ENCODE data around the gene SLC30A7. TPM values are rescaled to one million over a fixed set of nuclear protein-coding genes. Genes with fewer than 3 reads are reported as not detected.
A peak's percentile ranks its signal among the peaks of the same experiment; 100 is the strongest.

Gene SLC30A7
- total RNA-seq, 1 donor: 75.3 TPM

GRCh38 chr1:100903777-100904176 is 7.9 kb downstream of the SLC30A7 start:
- DNase-seq (ENCODE audit: low read depth): no peak

GRCh38 chr1:100904528-100904927 is 8.6 kb downstream of the SLC30A7 start:
- TF ChIP-seq CTCF (IDR thresholded peaks at IDR 0.05; ENCODE audit: insufficient read depth, low read length): no peak
- no peak for DNase-seq (ENCODE audit: low read depth)
- H3K4me3 ChIP-seq (ENCODE audit: low read depth, low read length): no peak overlapping the region

More at GRCh38 chr1:100903777-100904176, 7.9 kb downstream of the SLC30A7 start:
- no peak overlapping the region for H3K4me3 ChIP-seq (ENCODE audit: low read depth, low read length)
- TF ChIP-seq CTCF (IDR thresholded peaks at IDR 0.05; ENCODE audit: insufficient read depth, low read length): no peak

GRCh38 chr1:100905181-100905580 is 9.3 kb downstream of the SLC30A7 start:
- DNase-seq (ENCODE audit: low read depth): no peak
- H3K4me3 ChIP-seq (ENCODE audit: low read depth, low read length): no peak overlapping the region
- no peak for TF ChIP-seq CTCF (IDR thresholded peaks at IDR 0.05; ENCODE audit: insufficient read depth, low read length)

- no peak for DNase-seq (ENCODE audit: low read depth)
- no peak for TF ChIP-seq CTCF (IDR thresholded peaks at IDR 0.05; ENCODE audit: insufficient read depth, low read length)
- H3K4me3 ChIP-seq (ENCODE audit: low read depth, low read length): no peak overlapping the region
Observed at GRCh38 chr1:100907887-100908286, 12.0 kb downstream of the SLC30A7 start.

GRCh38 chr1:100909018-100909417 is 13.1 kb downstream of the SLC30A7 start:
- H3K4me3 ChIP-seq (ENCODE audit: low read depth, low read length): no peak overlapping the region
- no peak for TF ChIP-seq CTCF (IDR thresholded peaks at IDR 0.05; ENCODE audit: insufficient read depth, low read length)

GRCh38 chr1:100912019-100912418 is 16.1 kb downstream of the SLC30A7 start:
- no peak for TF ChIP-seq CTCF (IDR thresholded peaks at IDR 0.05; ENCODE audit: insufficient read depth, low read length)

More at GRCh38 chr1:100909018-100909417, 13.1 kb downstream of the SLC30A7 start:
- no peak for DNase-seq (ENCODE audit: low read depth)

GRCh38 chr1:100921110-100921706 is 25.3 kb downstream of the SLC30A7 start:
- DNase-seq (ENCODE audit: low read depth): peak; percentile 76
- peak; percentile 44 for TF ChIP-seq CTCF (IDR thresholded peaks at IDR 0.05; ENCODE audit: insufficient read depth, low read length)
- H3K4me3 ChIP-seq (ENCODE audit: low read depth, low read length): no peak overlapping the region

More at GRCh38 chr1:100912019-100912418, 16.1 kb downstream of the SLC30A7 start:
- no peak overlapping the region for H3K4me3 ChIP-seq (ENCODE audit: low read depth, low read length)
- no peak for DNase-seq (ENCODE audit: low read depth)

Measured in fibroblast of the aortic adventitia (primary cell).